Measurements from ENCODE around the gene PIEZO1. TPM values are rescaled to one million over a fixed set of nuclear protein-coding genes. Genes with fewer than 3 reads are reported as not detected.

Gene PIEZO1
- total RNA-seq, 4 donors from 2014 or later, result 101 to 364 (median 121) TPM

DNA sequence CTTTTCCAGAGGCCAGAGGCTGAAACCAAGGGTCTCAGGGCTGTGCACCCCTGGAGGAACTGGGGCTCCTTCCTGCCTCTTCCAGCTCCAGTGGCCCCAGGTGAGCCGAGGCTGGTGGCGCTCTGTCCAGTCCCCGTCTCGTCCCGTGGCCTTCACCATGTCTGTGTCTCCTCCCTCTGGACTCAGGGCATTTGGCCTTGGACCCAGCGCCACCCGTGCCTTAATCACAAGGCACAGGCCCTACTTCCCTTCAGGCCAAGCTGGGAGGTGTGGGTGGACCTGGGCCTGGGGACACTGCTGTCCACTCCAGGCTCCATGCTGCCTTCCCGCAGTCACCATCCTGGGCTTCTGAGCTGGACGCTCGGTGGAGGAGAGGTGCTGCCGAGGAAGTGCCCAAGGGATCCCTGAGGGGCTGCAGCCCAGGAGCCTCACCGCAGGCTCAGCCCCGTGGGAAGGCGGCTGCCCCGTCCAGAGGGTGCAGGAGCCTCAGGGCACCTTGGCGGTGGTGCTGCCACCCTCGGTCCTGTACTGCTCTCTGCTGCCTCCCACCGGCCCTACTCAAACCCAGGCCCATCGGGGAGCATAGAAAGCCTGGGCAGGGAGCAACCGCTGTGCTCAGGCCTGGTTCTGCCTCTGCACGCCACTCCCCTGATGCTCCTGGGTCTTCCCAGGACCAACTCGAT lies 36.3 kb upstream of the PIEZO1 start:
- TF ChIP-seq, protein P1, sequence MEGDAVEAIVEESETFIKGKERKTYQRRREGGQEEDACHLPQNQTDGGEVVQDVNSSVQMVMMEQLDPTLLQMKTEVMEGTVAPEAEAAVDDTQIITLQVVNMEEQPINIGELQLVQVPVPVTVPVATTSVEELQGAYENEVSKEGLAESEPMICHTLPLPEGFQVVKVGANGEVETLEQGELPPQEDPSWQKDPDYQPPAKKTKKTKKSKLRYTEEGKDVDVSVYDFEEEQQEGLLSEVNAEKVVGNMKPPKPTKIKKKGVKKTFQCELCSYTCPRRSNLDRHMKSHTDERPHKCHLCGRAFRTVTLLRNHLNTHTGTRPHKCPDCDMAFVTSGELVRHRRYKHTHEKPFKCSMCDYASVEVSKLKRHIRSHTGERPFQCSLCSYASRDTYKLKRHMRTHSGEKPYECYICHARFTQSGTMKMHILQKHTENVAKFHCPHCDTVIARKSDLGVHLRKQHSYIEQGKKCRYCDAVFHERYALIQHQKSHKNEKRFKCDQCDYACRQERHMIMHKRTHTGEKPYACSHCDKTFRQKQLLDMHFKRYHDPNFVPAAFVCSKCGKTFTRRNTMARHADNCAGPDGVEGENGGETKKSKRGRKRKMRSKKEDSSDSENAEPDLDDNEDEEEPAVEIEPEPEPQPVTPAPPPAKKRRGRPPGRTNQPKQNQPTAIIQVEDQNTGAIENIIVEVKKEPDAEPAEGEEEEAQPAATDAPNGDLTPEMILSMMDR (IDR thresholded peaks at IDR 0.05; ENCODE audit: low read depth), result no peak

DNA sequence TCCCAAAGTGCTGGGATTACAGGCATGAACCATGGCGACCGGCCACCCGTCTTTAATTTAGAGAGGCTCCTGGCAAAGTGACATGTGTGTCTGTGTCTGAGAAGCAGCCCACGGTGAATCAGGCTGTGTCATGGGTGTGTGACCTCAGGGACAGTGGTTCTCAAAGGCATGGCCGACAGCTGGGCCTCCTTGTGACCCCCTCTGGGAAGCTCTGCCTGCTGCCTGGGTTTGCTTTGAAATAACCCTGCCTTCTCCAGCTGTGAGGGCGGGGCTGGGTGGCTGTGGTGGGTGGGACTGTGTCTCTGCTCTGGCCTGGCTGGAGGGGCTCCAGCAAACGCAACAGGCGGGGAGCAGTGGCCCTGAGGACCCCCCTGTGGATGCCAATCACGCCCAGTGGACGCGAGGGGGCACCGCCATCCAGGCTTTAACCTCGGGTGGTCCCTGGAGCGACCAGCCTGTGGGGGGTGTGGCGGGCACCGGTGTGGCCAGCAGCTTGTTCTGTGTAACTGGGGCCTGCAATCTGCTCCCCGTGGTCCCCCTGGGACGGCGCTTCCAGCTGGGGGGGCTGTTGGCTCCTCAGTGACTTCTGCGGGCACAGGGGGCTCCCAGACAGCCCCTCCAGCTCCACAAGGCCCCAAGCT lies 35.5 kb upstream of the PIEZO1 start:
- TF ChIP-seq, protein P1 (IDR thresholded peaks at IDR 0.05; ENCODE audit: low read depth), result no peak

DNA sequence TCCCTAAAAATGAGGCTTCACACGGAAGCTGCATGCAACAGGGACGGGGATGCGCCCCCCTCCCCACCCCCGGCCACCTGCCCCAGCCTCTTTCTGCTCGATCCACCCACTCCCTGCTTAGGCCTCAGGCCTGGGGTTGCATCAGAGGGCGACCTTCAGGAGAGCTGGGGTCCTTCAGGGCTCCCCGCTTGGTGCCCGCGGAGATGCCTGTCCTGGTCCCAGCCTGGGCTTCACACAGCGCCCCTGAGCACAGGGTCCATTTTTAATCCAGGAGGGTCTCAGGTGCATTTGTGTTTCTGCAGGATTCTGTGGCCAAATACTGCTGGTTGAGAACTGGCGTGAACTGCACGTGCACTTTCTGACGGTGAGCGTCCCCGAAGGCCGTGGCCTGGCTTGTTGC lies 34.1 kb upstream of the PIEZO1 start:
- TF ChIP-seq, protein P1 (IDR thresholded peaks at IDR 0.05; ENCODE audit: low read depth), result no peak

DNA sequence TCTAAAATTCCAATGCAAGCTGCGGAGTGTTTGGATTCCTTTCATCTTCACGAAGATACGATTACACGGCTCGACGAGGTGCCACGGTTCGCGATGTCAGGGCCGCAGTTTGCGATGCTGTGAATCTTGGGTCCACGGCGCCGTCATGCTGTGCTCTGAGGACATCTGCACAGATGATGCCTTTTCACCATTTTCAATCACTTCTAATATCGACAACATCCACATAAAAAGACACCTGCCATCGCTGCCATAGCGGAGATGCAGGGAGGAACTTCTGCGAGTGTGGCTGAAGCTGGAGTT lies 33.5 kb upstream of the PIEZO1 start:
- TF ChIP-seq, protein P1 (IDR thresholded peaks at IDR 0.05; ENCODE audit: low read depth), result no peak

DNA sequence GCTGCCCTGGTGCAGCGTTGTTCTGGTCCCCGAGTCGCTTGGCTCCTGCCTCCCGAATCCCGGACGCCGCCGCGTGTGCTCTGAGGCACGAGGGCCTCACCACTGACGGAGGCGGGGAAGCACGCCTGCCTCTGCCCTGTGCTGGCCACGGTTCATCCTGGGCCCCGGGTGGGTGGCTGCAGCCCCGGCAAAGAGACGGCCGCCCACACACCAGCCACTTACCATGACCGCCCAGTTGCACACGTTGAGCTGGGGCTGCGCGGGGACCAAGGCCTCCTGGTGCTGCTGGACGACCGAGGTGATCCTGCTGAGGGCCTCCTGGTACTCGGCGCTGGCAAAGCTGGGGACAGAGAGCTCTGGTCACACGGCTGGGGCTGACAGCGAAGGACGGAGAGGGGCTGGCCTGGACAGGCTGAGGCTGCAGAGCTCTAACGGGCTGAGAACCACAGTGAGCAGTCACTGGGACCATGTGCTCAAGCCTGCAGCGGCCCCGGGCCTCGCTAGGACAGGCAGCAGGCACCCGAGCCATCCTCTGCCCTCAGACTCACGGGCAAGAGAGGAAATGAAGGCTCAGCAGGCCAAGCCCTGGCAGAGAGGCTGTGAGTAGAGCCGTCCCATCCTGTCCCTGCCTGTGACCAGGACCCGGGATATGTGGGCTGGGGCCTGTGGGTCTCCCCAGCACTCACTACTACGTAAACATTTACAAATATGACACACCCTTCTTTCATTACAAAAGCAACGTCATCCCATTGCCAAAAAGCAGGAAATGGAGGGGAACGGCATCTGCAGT lies 33.0 kb upstream of the PIEZO1 start:
- TF ChIP-seq, protein P1 (IDR thresholded peaks at IDR 0.05; ENCODE audit: low read depth), result no peak

DNA sequence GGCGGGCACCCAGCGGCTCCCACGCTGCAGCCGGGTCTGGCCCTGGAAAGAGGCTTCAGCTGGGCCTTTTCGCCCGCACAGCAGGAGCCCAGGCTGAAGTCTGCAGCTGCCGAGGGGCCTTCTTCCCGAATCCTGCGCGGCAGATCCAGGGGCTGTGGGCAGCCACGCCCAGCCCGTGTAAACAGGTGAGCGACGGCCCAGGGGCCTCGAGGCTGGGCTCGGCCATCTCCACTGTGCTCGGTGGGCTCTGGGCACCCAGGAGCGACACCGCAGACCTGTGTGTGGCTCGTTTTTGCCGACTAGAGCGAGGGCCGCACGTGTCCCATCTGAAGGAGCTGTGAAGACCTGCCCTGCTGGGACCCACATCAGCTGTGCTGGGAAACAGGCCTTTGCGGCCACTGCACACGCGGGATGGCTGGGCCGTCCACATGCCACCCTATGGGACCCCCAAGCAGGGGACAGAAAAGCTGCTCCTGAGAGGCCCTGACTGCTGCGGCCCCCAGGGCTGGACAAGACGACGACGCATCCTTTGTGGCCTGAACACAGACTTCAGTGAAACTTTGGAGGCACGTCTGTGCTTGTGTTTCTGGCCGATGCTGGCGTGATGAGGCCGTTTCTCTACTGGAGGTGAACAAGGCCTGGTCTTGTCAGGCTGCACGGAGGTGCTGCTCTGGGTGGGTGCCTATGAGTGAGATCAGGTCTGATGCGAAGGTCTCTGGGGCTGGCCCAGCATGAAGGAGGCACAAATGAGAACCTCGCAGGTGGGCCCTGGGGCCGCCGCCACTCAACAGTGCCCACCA lies 31.9 kb upstream of the PIEZO1 start:
- TF ChIP-seq, protein P1 (IDR thresholded peaks at IDR 0.05; ENCODE audit: low read depth), result no peak

All from subcutaneous adipose tissue (tissue), 4 donors.